ENCODE data around the gene MAMDC2. TPM values are rescaled to one million over a fixed set of nuclear protein-coding genes. Genes with fewer than 3 reads are reported as not detected.

MAMDC2 gene
- total and polyA plus RNA-seq, 2 of the 8 experiments (the other 6 are each of a cell fraction or from before 2014, with no cell fraction given): 6.1 to 15.4 TPM

DNA sequence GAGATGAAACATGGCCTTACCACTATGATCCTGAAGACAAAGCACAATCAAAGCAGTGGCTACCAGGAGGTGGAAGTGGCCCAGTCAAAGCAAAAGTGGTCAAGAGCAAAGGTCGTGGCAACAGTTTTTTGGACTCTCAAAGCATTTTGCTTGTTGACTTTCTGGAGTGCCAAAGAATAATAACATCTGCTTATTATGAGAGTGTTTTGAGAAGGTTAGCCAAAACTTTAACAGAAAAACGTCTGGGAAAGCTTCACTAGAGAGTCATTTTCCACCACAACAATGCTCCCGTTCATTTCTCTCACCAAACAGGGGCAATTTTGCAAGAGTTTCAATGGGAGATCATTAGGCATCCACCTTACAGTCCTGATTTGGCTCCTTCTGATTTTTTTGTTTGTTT is 33.6 kb upstream of the MAMDC2 start (continued):
- TF ChIP-seq, protein P1, sequence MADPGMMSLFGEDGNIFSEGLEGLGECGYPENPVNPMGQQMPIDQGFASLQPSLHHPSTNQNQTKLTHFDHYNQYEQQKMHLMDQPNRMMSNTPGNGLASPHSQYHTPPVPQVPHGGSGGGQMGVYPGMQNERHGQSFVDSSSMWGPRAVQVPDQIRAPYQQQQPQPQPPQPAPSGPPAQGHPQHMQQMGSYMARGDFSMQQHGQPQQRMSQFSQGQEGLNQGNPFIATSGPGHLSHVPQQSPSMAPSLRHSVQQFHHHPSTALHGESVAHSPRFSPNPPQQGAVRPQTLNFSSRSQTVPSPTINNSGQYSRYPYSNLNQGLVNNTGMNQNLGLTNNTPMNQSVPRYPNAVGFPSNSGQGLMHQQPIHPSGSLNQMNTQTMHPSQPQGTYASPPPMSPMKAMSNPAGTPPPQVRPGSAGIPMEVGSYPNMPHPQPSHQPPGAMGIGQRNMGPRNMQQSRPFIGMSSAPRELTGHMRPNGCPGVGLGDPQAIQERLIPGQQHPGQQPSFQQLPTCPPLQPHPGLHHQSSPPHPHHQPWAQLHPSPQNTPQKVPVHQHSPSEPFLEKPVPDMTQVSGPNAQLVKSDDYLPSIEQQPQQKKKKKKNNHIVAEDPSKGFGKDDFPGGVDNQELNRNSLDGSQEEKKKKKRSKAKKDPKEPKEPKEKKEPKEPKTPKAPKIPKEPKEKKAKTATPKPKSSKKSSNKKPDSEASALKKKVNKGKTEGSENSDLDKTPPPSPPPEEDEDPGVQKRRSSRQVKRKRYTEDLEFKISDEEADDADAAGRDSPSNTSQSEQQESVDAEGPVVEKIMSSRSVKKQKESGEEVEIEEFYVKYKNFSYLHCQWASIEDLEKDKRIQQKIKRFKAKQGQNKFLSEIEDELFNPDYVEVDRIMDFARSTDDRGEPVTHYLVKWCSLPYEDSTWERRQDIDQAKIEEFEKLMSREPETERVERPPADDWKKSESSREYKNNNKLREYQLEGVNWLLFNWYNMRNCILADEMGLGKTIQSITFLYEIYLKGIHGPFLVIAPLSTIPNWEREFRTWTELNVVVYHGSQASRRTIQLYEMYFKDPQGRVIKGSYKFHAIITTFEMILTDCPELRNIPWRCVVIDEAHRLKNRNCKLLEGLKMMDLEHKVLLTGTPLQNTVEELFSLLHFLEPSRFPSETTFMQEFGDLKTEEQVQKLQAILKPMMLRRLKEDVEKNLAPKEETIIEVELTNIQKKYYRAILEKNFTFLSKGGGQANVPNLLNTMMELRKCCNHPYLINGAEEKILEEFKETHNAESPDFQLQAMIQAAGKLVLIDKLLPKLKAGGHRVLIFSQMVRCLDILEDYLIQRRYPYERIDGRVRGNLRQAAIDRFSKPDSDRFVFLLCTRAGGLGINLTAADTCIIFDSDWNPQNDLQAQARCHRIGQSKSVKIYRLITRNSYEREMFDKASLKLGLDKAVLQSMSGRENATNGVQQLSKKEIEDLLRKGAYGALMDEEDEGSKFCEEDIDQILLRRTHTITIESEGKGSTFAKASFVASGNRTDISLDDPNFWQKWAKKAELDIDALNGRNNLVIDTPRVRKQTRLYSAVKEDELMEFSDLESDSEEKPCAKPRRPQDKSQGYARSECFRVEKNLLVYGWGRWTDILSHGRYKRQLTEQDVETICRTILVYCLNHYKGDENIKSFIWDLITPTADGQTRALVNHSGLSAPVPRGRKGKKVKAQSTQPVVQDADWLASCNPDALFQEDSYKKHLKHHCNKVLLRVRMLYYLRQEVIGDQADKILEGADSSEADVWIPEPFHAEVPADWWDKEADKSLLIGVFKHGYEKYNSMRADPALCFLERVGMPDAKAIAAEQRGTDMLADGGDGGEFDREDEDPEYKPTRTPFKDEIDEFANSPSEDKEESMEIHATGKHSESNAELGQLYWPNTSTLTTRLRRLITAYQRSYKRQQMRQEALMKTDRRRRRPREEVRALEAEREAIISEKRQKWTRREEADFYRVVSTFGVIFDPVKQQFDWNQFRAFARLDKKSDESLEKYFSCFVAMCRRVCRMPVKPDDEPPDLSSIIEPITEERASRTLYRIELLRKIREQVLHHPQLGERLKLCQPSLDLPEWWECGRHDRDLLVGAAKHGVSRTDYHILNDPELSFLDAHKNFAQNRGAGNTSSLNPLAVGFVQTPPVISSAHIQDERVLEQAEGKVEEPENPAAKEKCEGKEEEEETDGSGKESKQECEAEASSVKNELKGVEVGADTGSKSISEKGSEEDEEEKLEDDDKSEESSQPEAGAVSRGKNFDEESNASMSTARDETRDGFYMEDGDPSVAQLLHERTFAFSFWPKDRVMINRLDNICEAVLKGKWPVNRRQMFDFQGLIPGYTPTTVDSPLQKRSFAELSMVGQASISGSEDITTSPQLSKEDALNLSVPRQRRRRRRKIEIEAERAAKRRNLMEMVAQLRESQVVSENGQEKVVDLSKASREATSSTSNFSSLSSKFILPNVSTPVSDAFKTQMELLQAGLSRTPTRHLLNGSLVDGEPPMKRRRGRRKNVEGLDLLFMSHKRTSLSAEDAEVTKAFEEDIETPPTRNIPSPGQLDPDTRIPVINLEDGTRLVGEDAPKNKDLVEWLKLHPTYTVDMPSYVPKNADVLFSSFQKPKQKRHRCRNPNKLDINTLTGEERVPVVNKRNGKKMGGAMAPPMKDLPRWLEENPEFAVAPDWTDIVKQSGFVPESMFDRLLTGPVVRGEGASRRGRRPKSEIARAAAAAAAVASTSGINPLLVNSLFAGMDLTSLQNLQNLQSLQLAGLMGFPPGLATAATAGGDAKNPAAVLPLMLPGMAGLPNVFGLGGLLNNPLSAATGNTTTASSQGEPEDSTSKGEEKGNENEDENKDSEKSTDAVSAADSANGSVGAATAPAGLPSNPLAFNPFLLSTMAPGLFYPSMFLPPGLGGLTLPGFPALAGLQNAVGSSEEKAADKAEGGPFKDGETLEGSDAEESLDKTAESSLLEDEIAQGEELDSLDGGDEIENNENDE (IDR thresholded peaks at IDR 0.05; ENCODE audit: insufficient replicate concordance, low read length): no peak
- no peak for TF ChIP-seq MAFK (IDR thresholded peaks at IDR 0.05; ENCODE audit: low read depth, low read length)
- TF ChIP-seq, protein P2, sequence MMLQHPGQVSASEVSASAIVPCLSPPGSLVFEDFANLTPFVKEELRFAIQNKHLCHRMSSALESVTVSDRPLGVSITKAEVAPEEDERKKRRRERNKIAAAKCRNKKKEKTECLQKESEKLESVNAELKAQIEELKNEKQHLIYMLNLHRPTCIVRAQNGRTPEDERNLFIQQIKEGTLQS (IDR thresholded peaks at IDR 0.05; ENCODE audit: insufficient read depth, low read depth, low read length): no peak
- TF ChIP-seq, protein P3, sequence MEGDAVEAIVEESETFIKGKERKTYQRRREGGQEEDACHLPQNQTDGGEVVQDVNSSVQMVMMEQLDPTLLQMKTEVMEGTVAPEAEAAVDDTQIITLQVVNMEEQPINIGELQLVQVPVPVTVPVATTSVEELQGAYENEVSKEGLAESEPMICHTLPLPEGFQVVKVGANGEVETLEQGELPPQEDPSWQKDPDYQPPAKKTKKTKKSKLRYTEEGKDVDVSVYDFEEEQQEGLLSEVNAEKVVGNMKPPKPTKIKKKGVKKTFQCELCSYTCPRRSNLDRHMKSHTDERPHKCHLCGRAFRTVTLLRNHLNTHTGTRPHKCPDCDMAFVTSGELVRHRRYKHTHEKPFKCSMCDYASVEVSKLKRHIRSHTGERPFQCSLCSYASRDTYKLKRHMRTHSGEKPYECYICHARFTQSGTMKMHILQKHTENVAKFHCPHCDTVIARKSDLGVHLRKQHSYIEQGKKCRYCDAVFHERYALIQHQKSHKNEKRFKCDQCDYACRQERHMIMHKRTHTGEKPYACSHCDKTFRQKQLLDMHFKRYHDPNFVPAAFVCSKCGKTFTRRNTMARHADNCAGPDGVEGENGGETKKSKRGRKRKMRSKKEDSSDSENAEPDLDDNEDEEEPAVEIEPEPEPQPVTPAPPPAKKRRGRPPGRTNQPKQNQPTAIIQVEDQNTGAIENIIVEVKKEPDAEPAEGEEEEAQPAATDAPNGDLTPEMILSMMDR (IDR thresholded peaks at IDR 0.05; ENCODE audit: control extremely low read depth in 1 of 3, insufficient read depth in 1 of 3, low read depth in 1 of 3, low read length in 3 of 3): no peak
- TF ChIP-seq TBP (IDR thresholded peaks at IDR 0.05; ENCODE audit: low read depth, low read length): no peak
- TF ChIP-seq FOSL1 (IDR thresholded peaks at IDR 0.05; ENCODE audit: insufficient read depth, low read depth, low read length): no peak
- no peak for TF ChIP-seq GABPA (IDR thresholded peaks at IDR 0.05; ENCODE audit: borderline replicate concordance, insufficient read depth, low read length)

Measured in H1 (cell line).